Measurements from ENCODE around the gene HACD4.
A peak's percentile ranks its signal among the peaks of the same experiment; 100 is the strongest.
"Not testable (repeated sequence)": the region's sequence is repeated elsewhere in the genome, so short reads cannot be mapped to it uniquely, and the experiment has no call there.

The HACD4 gene

GRCh38 chr9:21015995-21016394 lies 15.4 kb downstream of the HACD4 start:
- DNase-seq = no peak

DNA sequence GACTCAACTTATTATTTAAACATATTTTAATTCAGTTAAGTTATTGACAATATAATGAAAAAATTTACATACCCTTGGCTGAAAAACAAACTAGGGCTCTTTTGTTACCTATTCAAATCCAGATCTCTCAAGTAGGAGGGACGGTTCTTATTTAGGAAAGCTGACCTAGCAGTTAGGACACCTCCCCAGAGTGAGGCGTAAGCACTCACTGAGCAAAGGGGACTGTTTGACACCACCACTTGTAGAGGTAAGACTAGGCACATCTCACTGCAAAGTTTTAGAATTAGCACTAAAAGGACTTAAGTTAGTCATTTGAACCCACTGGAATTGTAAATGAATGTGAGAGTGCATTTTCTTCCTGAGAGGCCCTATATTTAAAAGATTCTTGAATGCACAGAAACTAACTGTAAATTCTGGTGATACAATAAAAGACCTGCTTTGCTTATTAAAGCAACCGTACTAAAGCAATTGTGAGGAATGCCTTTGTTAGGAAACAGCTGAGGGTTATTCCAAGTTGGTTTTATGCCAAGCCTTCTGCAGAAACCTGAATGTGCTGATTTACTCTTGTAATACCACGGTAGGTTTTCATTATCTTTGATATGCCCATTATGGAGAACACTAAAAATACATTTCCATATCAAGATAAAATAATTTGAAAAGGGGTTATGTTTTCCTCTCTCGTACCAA lies 16.2 kb downstream of the HACD4 start:
- no peak for DNase-seq

DNA sequence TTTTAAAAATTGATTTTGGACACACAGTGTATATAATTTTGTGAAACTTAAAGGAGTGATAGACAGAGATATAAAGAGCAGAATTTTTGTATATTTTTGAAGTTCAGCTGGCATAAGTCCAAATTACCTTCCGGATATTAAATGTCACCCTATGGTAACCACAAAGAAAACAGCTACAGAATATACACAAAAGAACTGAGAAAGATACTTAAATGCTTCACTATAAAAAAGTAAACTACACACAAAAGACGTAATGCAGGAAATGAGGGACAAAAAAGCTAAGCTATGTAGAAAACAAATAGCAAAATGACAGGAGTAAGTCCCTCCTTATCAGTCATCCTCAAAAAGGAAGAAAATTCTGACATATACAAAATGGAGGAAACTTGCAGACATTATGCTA lies 29.4 kb downstream of the HACD4 start:
- DNase-seq = peak in 1 of 2 donors; percentile 26

GRCh38 chr9:21001581-21001980 lies 29.9 kb downstream of the HACD4 start:
- peak in 1 of 2 donors; percentile 39 for DNase-seq

DNA sequence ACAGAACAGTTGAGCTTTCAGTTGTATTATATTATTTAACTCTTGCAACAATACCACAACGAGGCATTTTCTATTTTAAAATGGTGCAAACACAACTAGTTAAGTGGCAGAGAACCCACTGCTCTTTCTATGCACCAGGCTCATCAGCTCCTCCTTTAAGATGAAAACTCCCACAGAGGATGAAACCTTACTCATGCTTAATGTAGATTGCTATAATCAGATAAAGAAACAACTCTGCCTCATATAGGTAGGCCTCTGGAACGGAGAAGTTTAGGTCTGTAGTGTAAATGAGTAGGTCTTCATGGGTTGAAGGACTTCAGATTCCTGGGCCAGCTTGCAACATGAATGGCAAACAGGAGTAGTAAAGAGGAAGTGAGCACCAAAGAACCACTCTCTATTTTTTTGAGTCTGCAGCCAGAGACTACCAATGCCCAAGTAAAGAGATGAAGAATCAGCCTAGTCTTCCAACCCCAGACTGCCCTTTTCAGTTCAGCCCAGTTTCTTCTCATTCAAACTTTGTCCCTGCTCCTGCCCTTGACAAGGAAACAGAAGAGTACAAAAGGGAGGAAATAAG lies 33.9 kb downstream of the HACD4 start:
- DNase-seq = no peak

GRCh38 chr9:20996809-20997208 lies 34.6 kb downstream of the HACD4 start:
- no peak for DNase-seq

GRCh38 chr9:20995616-20996015 lies 35.8 kb downstream of the HACD4 start:
- no peak for DNase-seq

GRCh38 chr9:20994486-20994885 lies 37.0 kb downstream of the HACD4 start:
- no peak for DNase-seq

GRCh38 chr9:20990867-20991266 lies 40.6 kb downstream of the HACD4 start:
- DNase-seq = peak; percentile 6 to 39

DNA sequence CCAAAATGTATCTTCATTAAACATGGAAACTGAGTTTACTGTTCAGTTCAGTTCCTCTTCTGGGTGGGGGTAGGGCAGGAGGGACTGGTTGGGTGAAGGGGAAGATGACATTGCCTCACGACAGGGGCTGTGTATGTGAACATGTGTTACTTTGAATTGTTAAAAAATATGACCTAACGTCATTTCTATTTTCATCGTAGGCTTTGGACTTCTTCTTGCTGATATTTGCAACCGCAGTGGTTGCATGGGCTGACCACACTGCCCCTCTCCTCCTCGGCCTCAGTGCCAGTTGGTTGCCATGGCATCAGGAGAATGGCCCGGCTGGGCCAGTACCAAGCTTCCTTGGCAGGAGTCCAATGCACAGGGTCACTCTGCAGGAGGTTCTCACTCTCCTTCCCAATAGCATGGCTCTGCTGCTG lies 41.5 kb downstream of the HACD4 start:
- DNase-seq = peak in 1 of 2 donors; percentile 19

- DNase-seq = no peak
Observed at GRCh38 chr9:20988671-20989315, 42.6 kb downstream of the HACD4 start.

GRCh38 chr9:20988061-20988460 lies 43.4 kb downstream of the HACD4 start:
- no peak for DNase-seq

GRCh38 chr9:20987521-20987920 lies 43.9 kb downstream of the HACD4 start:
- no peak for DNase-seq

DNA sequence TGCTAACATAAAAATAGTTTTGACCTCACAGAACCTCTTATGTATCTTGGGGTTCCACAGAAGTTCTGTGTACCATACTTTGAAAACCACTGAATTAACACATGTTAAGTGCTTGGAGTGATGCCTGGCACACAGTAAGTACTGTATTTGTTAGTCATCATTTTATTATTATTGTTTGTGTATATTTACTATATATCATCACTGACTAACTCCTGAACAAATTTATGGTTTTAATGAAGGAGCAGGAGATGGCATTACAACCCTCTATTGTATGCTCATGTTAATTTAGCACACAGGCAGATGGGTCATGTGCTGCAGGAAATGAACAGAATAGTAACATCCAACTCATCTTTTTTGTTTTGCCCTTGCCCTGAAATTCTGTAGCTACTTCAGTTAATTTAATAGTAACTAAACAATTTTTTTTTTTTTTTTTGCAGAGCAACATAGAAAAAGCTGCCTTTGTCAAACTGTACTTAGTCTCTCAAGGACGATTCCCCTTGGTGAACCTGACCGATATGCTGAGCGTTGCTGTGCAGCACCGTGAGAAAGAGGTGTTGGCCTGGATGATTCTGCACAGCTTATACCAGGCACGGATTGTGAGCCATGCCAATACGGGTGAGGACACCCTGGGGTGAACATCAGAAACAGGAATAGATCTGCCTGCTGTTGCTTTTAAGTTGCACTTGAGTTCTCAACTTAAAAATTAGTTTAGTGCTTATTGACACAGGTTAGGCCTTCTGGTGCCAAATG lies 45.4 kb downstream of the HACD4 start:
- no peak for DNase-seq

DNA sequence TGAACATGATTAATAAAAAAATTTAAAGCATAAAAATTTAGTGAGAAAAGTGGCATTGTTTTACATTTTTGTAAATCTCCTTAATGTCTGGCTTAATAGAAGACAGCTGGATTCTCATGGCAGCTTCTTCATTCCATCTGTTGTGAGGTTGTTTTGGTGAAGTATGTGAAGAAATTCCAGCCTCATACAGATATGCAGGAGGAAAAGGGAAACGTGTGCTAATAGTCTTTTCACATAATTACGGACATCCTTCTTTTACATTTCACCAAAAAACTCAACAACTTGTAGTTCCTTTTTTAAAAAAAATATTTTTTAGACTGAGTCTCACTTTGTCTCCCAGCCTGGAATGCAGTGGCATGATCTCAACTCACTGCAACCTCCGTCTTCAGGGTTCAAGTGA lies 46.9 kb downstream of the HACD4 start:
- DNase-seq = no peak

DNA sequence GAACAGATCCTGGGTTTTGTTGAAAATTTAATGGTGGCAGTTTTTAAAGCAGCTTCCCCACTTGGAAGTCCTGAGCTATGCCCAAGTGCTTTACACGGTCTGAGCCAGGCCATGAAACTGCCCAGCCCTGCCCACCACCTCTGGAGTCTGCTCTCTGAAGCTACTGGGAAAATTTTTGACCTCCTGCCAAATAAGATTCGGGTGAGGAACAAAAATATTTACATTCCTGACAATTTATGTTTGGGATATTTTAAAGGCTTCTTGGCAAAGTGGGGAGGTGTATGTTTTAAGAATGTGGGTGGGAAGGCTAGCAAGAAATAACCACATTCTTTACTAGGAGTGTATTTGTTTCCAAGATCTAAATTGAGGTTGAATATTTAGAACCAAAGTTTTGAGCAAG lies 50.0 kb downstream of the HACD4 start:
- DNase-seq = no peak

DNA sequence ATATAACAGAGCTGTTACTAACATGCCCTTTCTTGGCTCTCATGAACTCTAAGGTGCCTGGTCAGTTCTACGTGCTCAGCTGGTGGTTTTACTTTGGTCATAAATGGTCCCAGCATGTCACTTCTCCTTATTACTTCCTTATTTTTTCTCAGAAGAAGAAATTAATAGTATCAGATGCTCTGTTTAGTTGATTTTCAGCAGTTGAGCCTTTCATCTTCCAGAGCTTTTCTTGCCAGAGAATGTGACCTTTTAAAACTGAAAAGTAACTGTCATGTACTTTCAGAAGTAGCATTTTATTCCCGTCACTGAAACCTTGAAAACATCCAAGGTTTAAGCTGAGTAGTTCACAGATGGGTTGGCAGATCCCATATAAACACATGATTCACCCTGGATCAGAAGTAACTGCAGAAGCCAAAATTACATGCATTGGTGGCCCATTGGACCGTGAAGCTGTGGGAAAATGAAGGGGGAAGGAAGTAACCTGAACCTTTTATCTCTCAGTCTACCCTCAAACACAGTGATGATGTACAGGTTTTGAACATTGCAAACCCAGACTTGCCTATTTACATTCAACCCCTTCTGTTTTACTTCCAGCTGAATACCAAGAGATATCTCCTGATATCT lies 50.5 kb downstream of the HACD4 start:
- DNase-seq = no peak

DNA sequence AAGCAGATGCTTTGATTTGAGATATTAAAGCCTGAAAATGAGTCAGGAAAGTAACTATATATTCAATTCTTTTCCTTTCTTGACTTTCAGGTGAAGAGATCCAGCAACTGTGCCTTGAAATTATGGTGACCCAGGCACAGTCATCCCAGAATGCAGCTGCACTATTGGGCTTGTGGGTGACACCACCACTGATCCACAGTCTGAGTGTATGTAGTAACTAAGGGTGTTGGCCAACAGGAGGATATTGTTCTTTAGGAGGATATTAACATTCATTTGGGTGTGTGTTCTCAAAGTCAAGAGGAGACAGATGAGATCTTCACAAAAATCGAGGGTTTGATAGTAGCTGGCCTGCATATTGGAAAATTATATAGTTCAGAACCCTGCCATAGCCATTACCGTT lies 53.2 kb downstream of the HACD4 start:
- DNase-seq = no peak

GRCh38 chr9:20974191-20974938 lies 57.1 kb downstream of the HACD4 start:
- not testable (repeated sequence) for DNase-seq

- not testable (repeated sequence) for DNase-seq
Observed at GRCh38 chr9:20973246-20973947, 58.0 kb downstream of the HACD4 start.

GRCh38 chr9:20972684-20973083 lies 58.8 kb downstream of the HACD4 start:
- DNase-seq = no peak

Data from CD4-positive, alpha-beta T cell treated with Interleukin-1 beta for 1 hour (primary cell).